HEK293 (cell line): ENCODE results near the gene DCAF5.

Experiments used
- CTCF ChIA-PET: fragments of 350-600 bp; formaldehyde crosslinking; extraction: SDS; loops from one replicate; lab custom pipeline; 2021; ENCODE audit warnings: antibody characterized with exemption; lab: Yijun Ruan, JAX
- POLR2A ChIA-PET: fragments of 300-600 bp; formaldehyde crosslinking; extraction: SDS; loops from one replicate; lab custom pipeline; 2020; ENCODE audit warnings: antibody characterized with exemption, inconsistent platforms; lab: Yijun Ruan, JAX
- H3K27ac ChIP-seq: fragments of 200-500 bp; sonication (Bioruptor generic); 2 replicates; pipeline ENCODE4 v1.5.1; 2014; ENCODE audit warnings: low read depth, low read length, control low read depth, inconsistent platforms; ENCODE audit errors: extremely low read depth
- H3K36me3 ChIP-seq, 2 experiments: fragments of 200-500 bp in 1 of 2; sonication (Bioruptor generic) in 1 of 2; 1 replicate in 1 of 2; 2 replicates in 1 of 2; pipeline ENCODE4 v1.5.1; 2014 to 2017; ENCODE audit warnings: inconsistent platforms in 2 of 2, low read length in 2 of 2; ENCODE audit not compliant: control insufficient read depth in 2 of 2, insufficient read depth in 1 of 2
- H3K4me1 ChIP-seq: fragments of 200-500 bp; sonication (Bioruptor generic); 2 replicates; pipeline ENCODE4 v1.5.1; 2014; ENCODE audit warnings: mild to moderate bottlenecking, low read length, inconsistent platforms; ENCODE audit not compliant: control insufficient read depth, insufficient read depth
- H3K4me3 ChIP-seq: 2 replicates; pipeline ENCODE4 v1.5.1; 2011; ENCODE audit warnings: low read depth, mild to moderate bottlenecking, control low read depth, low read length, moderate library complexity
- H3K9me3 ChIP-seq: fragments of 200-500 bp; sonication (Bioruptor generic); 2 replicates; pipeline ENCODE4 v1.5.1; 2014; ENCODE audit warnings: low read depth, low read length, inconsistent platforms; ENCODE audit not compliant: control insufficient read depth, insufficient read depth
- BCL6B ChIP-seq: fragments of 450-650 bp; formaldehyde crosslinking; IDR thresholded peaks from 2 replicates; pipeline ENCODE4 v1.5.1; 2017; ENCODE audit warnings: missing biosample characterization, missing genetic modification characterization
- FEZF1 ChIP-seq: fragments of 450-650 bp; formaldehyde crosslinking; IDR thresholded peaks from 2 replicates; pipeline ENCODE4 v1.5.1; 2016; ENCODE audit warnings: missing biosample characterization, missing genetic modification characterization
- GLIS2 ChIP-seq: fragments of 450-650 bp; formaldehyde crosslinking; IDR thresholded peaks from 2 replicates; pipeline ENCODE4 v1.5.1; 2016; ENCODE audit warnings: missing biosample characterization, missing genetic modification characterization
- KLF10 ChIP-seq: fragments of 450-650 bp; IDR thresholded peaks from 2 replicates; pipeline ENCODE4 v1.5.1; 2018; ENCODE audit warnings: missing biosample characterization, mild to moderate bottlenecking, missing genetic modification characterization
- SETDB1 ChIP-seq: IDR thresholded peaks from one replicate; pipeline ENCODE4 v1.6.1; 2017; ENCODE audit warnings: mild to moderate bottlenecking, low read length, moderate library complexity, mixed read lengths; ENCODE audit not compliant: insufficient read length
- SP3 ChIP-seq: fragments of 450-650 bp; formaldehyde crosslinking; IDR thresholded peaks from 2 replicates; pipeline ENCODE4 v1.5.1; 2016; ENCODE audit warnings: missing biosample characterization, missing genetic modification characterization
- ZBTB17 ChIP-seq: fragments of 450-650 bp; formaldehyde crosslinking; IDR thresholded peaks from 2 replicates; pipeline ENCODE4 v1.5.1; 2016; ENCODE audit warnings: missing biosample characterization, missing genetic modification characterization
- ZNF114 ChIP-seq: fragments of 450-650 bp; formaldehyde crosslinking; IDR thresholded peaks from 2 replicates; pipeline ENCODE4 v1.5.0; 2017; ENCODE audit warnings: missing biosample characterization, missing genetic modification characterization
- ZNF157 ChIP-seq: fragments of 450-650 bp; formaldehyde crosslinking; IDR thresholded peaks from 2 replicates; pipeline ENCODE4 v1.5.1; 2016; ENCODE audit warnings: missing biosample characterization, missing genetic modification characterization
- ZNF16 ChIP-seq: fragments of 450-650 bp; formaldehyde crosslinking; IDR thresholded peaks from 2 replicates; pipeline ENCODE4 v1.5.1; 2016; ENCODE audit warnings: low read depth, missing biosample characterization, missing genetic modification characterization
- ZNF174 ChIP-seq: fragments of 450-650 bp; formaldehyde crosslinking; IDR thresholded peaks from 2 replicates; pipeline ENCODE4 v1.5.0; 2017; ENCODE audit warnings: missing biosample characterization, mild to moderate bottlenecking, missing genetic modification characterization
- ZNF223 ChIP-seq: fragments of 450-650 bp; formaldehyde crosslinking; IDR thresholded peaks from 2 replicates; pipeline ENCODE4 v1.5.1; 2016; ENCODE audit warnings: missing biosample characterization, missing genetic modification characterization
- ZNF391 ChIP-seq: fragments of 450-650 bp; formaldehyde crosslinking; IDR thresholded peaks from 2 replicates; pipeline ENCODE4 v1.5.1; 2016; ENCODE audit warnings: low read depth, missing biosample characterization, missing genetic modification characterization, borderline replicate concordance
- ZNF514 ChIP-seq: fragments of 450-650 bp; formaldehyde crosslinking; IDR thresholded peaks from 2 replicates; pipeline ENCODE4 v1.5.1; 2016; ENCODE audit warnings: missing biosample characterization, missing genetic modification characterization
- ZNF518A ChIP-seq: fragments of 450-650 bp; formaldehyde crosslinking; conservative IDR thresholded peaks from 2 replicates; pipeline ENCODE4 v1.5.1; 2016; ENCODE audit warnings: low read depth, missing biosample characterization, missing genetic modification characterization
- ZNF571 ChIP-seq: fragments of 450-650 bp; formaldehyde crosslinking; IDR thresholded peaks from 2 replicates; pipeline ENCODE4 v1.5.0; 2017; ENCODE audit warnings: missing biosample characterization, missing genetic modification characterization
- ZNF585B ChIP-seq: fragments of 450-650 bp; formaldehyde crosslinking; IDR thresholded peaks from 2 replicates; pipeline ENCODE4 v1.5.1; 2016; ENCODE audit warnings: missing biosample characterization, missing genetic modification characterization
- ZNF596 ChIP-seq: fragments of 450-650 bp; IDR thresholded peaks from 2 replicates; pipeline ENCODE4 v1.5.0; 2018; ENCODE audit warnings: missing biosample characterization, mild to moderate bottlenecking, missing genetic modification characterization, moderate library complexity
- ZNF654 ChIP-seq: fragments of 450-650 bp; formaldehyde crosslinking; IDR thresholded peaks from 2 replicates; pipeline ENCODE4 v1.5.1; 2016; ENCODE audit warnings: low read depth, missing biosample characterization, missing genetic modification characterization
- ZNF76 ChIP-seq: fragments of 450-650 bp; formaldehyde crosslinking; IDR thresholded peaks from 2 replicates; pipeline ENCODE4; 2016; ENCODE audit warnings: low read depth, missing biosample characterization, missing genetic modification characterization, borderline replicate concordance
- ZNF837 ChIP-seq: fragments of 450-650 bp; formaldehyde crosslinking; IDR thresholded peaks from 2 replicates; pipeline ENCODE4 v1.5.1; 2016; ENCODE audit warnings: missing biosample characterization, missing genetic modification characterization
- ZSCAN23 ChIP-seq: fragments of 450-650 bp; formaldehyde crosslinking; IDR thresholded peaks from 2 replicates; pipeline ENCODE4 v1.5.1; 2016; ENCODE audit warnings: missing biosample characterization, missing genetic modification characterization
- TF ChIP-seq, protein P1 (sequence below): fragments of 450-650 bp; formaldehyde crosslinking; IDR thresholded peaks from 2 replicates; pipeline ENCODE4 v1.5.1; 2016; ENCODE audit warnings: missing biosample characterization, missing genetic modification characterization
- TF ChIP-seq, protein P2 (sequence below): sonication (generic); formaldehyde crosslinking; IDR thresholded peaks from 2 replicates; pipeline ENCODE4 v1.8.1; 2022; ENCODE audit warnings: mild to moderate bottlenecking, moderate library complexity, missing genetic modification reagents

Gene DCAF5

DNA sequence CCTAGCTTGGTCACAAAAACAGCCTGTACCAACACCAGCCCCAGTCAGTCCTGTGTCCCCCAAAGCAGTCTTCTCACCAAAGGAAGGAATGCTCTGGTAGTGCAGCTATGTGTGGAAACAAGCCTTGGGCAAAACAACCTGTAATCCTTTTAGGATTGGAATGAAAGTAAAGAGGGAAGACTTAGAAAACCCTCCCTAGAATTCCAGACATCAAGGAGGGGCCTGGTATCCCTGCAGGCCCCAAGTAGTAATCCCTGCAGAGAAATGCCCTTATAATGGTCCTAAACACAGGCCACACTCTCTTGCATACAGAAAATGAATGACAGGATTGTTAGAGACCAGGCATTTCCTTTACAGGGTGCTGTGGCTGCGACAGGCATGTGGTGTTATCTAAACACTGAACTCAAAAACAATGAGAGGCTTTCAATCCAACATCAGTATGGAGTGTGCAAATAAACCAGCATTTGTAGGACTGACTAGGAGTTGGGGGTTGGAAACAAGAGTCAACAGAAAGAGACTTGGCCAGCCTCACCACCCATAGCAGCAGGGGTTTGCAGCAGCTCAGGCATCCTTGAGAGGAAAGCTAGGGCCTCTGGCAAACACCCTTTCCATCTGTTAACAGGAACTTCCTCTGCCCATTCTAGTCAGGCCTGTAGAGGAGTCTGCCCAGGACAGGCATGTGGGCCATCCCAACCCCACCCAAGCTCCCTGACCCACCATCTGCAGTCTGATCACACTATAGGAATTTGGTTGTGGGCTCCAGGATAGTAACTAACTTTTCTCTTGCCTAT lies 59.1 kb downstream of the DCAF5 start:
- peaks cover 19 to 33% of the 10 kb centered on the region in 2 experiments for H3K36me3 ChIP-seq
- TF ChIP-seq ZNF223: no peak
- TF ChIP-seq ZSCAN23 (tag by site-specific recombination): no peak
- no peak for TF ChIP-seq SP3 (tag by site-specific recombination)
- no peak for TF ChIP-seq ZNF571 (tag by site-specific recombination)
- no peak for TF ChIP-seq GLIS2 (tag by site-specific recombination)
- H3K27ac ChIP-seq: no peak overlapping the region
- CTCF ChIA-PET: interaction anchor here (0.8 to 2.9 kb wide), 4 partner anchors 13 to 183 kb away, joined by 5 to 9 read pairs (median 8); no protein-coding TSS in a partner anchor
- POLR2A ChIA-PET: no interaction called here
- 0 out of 2 replicates have a peak, but pooled peaks cover 7% of the 10 kb centered on the region for H3K4me1 ChIP-seq
- no peak overlapping the region for H3K4me3 ChIP-seq
- H3K9me3 ChIP-seq: no peaks in the 10 kb centered on the region

GRCh38 chr14:69092840-69093422 lies 60.0 kb downstream of the DCAF5 start:
- ChIA-PET POLR2A (no interaction called here), CTCF (interaction anchor here (0.8 to 2.9 kb wide), 3 partner anchors 14 to 182 kb away, joined by 6 to 9 read pairs (median 9); no protein-coding TSS in a partner anchor)
- Histone ChIP-seq H3K27ac (no peak overlapping the region), H3K4me3 (no peak overlapping the region), H3K36me3 (peaks cover 19 to 40% of the 10 kb centered on the region in 2 experiments), H3K4me1 (0 out of 2 replicates have a peak, but pooled peaks cover 7% of the 10 kb centered on the region), H3K9me3 (no peaks in the 10 kb centered on the region)
- TF ChIP-seq, protein P1, sequence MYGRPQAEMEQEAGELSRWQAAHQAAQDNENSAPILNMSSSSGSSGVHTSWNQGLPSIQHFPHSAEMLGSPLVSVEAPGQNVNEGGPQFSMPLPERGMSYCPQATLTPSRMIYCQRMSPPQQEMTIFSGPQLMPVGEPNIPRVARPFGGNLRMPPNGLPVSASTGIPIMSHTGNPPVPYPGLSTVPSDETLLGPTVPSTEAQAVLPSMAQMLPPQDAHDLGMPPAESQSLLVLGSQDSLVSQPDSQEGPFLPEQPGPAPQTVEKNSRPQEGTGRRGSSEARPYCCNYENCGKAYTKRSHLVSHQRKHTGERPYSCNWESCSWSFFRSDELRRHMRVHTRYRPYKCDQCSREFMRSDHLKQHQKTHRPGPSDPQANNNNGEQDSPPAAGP: no peak
- TF ChIP-seq KLF10 (no peak), SETDB1 (no peak), ZNF514 (tag by site-specific recombination) (no peak), ZNF518A (tag by site-specific recombination) (no peak), ZNF157 (tag by site-specific recombination) (no peak), ZNF16 (tag by site-specific recombination) (no peak), ZNF654 (no peak), ZNF76 (no peak), ZBTB17 (no peak), ZNF114 (tag by site-specific recombination) (no peak), ZNF174 (tag by site-specific recombination) (no peak), ZNF391 (tag by site-specific recombination) (no peak), ZNF596 (tag by site-specific recombination) (no peak), FEZF1 (no peak), ZNF585B (tag by site-specific recombination) (no peak), ZNF837 (tag by site-specific recombination) (no peak), BCL6B (tag by site-specific recombination) (no peak)
- TF ChIP-seq, protein P2, sequence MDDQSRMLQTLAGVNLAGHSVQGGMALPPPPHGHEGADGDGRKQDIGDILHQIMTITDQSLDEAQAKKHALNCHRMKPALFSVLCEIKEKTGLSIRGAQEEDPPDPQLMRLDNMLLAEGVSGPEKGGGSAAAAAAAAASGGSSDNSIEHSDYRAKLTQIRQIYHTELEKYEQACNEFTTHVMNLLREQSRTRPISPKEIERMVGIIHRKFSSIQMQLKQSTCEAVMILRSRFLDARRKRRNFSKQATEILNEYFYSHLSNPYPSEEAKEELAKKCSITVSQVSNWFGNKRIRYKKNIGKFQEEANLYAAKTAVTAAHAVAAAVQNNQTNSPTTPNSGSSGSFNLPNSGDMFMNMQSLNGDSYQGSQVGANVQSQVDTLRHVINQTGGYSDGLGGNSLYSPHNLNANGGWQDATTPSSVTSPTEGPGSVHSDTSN (CRISPR knock-in tag): no peak
